HCT116 (cell line): ENCODE results near the gene SUZ12. TPM values are rescaled to one million over a fixed set of nuclear protein-coding genes. Genes with fewer than 3 reads are reported as not detected.

Experiments used
- ATAC-seq: fragments of 200-7000 bp; cut with Tn5 transposase; 2 replicates; pipeline ENCODE4 v1.9.1; 2020; ENCODE audit warnings: mild to moderate bottlenecking, moderate library complexity
- BruUV-seq: library from RNA; stranded (reverse); fragments of 400-500 nt; replicated peaks from 2 replicates; lab custom pipeline; 2021; lab: Mats Ljungman, UMichigan
- CTCF ChIA-PET: fragments of 300-600 bp; sonication (Branson Sonifier 250); formaldehyde crosslinking; loops from one replicate; lab custom pipeline; 2021; ENCODE audit warnings: antibody characterized with exemption; lab: Charles Lee
- POLR2A ChIA-PET: fragments of 300-600, 350-600 bp; sonication (Branson Sonifier 250); formaldehyde crosslinking; loops from one replicate; lab custom pipeline; 2021; ENCODE audit warnings: antibody characterized with exemption; lab: Charles Lee
- RAD21 ChIA-PET, 2 experiments: fragments of 300-600 bp; sonication (Branson Sonifier 250); formaldehyde crosslinking; loops; one replicate each; lab custom pipeline; 2023; ENCODE audit warnings: low total read pairs in 2 of 2; ENCODE audit not compliant: uncharacterized antibody in 2 of 2, unreplicated experiment in 2 of 2, low non-redundant PET in 1 of 2; lab: Charles Lee
- DNase-seq: peaks from one replicate; pipeline ENCODE4 v3.0.0-alpha.2; 2010; ENCODE audit warnings: low read depth, low spot score
- H2AFZ ChIP-seq: fragments of 200-600 bp; shearing (Covaris generic), sonication (generic); 2 replicates; pipeline ENCODE4 v1.6.1; 2017; ENCODE audit warnings: low read depth, mixed run types, mixed read lengths, antibody characterized with exemption, low read length; ENCODE audit not compliant: poor library complexity, severe bottlenecking
- H3K27ac ChIP-seq: 2 replicates; pipeline ENCODE4 v1.5.1; 2012; ENCODE audit warnings: low read depth, low read length
- H3K27me3 ChIP-seq: fragments of 200-600 bp; sonication (generic); 2 replicates; pipeline ENCODE4 v1.6.1; 2016; ENCODE audit warnings: mixed run types, low read length, mixed read lengths; ENCODE audit not compliant: insufficient read depth
- H3K36me3 ChIP-seq, 2 experiments: fragments of 200-500 bp in 1 of 2; fragments of 200-600 bp in 1 of 2; sonication (Bioruptor generic) in 1 of 2; sonication (generic) in 1 of 2; 2 replicates each; pipeline versions ENCODE4 v1.5.1 to v1.6.1; 2014 to 2016; ENCODE audit warnings: low read length in 2 of 2, inconsistent platforms in 1 of 2, mixed read lengths in 1 of 2, mixed run types in 1 of 2; ENCODE audit not compliant: insufficient read depth in 2 of 2, control insufficient read depth in 1 of 2
- H3K4me1 ChIP-seq, 2 experiments: fragments of 200-600 bp in 1 of 2; sonication (generic) in 1 of 2; 2 replicates each; pipeline versions ENCODE4 v1.5.1 to v1.6.1; 2012 to 2017; ENCODE audit warnings: low read length in 2 of 2, inconsistent platforms in 1 of 2, mild to moderate bottlenecking in 1 of 2, mixed read lengths in 1 of 2, mixed run types in 1 of 2, moderate library complexity in 1 of 2; ENCODE audit not compliant: insufficient read depth in 2 of 2, control insufficient read depth in 1 of 2
- H3K4me2 ChIP-seq: fragments of 200-600 bp; sonication (generic); 2 replicates; pipeline ENCODE4 v1.6.1; 2017; ENCODE audit warnings: mixed run types, low read length, mixed read lengths
- H3K4me3 ChIP-seq, 2 experiments: fragments of 200-600 bp in 1 of 2; sonication (generic) in 1 of 2; replicated peaks in 1 of 2; 2 replicates each; pipeline ENCODE4 v1.5.1; 2011 to 2016; ENCODE audit warnings: low read length in 2 of 2, control low read depth in 1 of 2, low read depth in 1 of 2, mild to moderate bottlenecking in 1 of 2, mixed read lengths in 1 of 2, mixed run types in 1 of 2
- H3K79me2 ChIP-seq: fragments of 200-600 bp; sonication (generic); 2 replicates; pipeline ENCODE4 v1.6.1; 2017; ENCODE audit warnings: mild to moderate bottlenecking, mixed run types, low read length, moderate library complexity, mixed read lengths; ENCODE audit not compliant: insufficient read depth
- H3K9ac ChIP-seq: fragments of 200-600 bp; sonication (generic); 2 replicates; pipeline ENCODE4 v1.6.1; 2016; ENCODE audit warnings: low read length, mixed read lengths
- H3K9me2 ChIP-seq: fragments of 200-600 bp; sonication (generic), shearing (Covaris generic); 2 replicates; pipeline ENCODE4 v1.6.1; 2017; ENCODE audit warnings: mixed run types, mild to moderate bottlenecking, moderate library complexity; ENCODE audit not compliant: insufficient read depth
- H3K9me3 ChIP-seq, 2 experiments: fragments of 200-500 bp in 1 of 2; fragments of 200-600 bp in 1 of 2; sonication (Bioruptor generic) in 1 of 2; sonication (generic) in 1 of 2; 2 replicates each; pipeline ENCODE4 v1.6.1; 2014 to 2017; ENCODE audit warnings: low read length in 2 of 2, mixed read lengths in 2 of 2, inconsistent platforms in 1 of 2, low read depth in 1 of 2, mild to moderate bottlenecking in 1 of 2, mixed run types in 1 of 2, moderate library complexity in 1 of 2; ENCODE audit not compliant: control insufficient read depth in 1 of 2, insufficient read depth in 1 of 2
- H4K20me1 ChIP-seq: fragments of 200-600 bp; sonication (generic), shearing (Covaris generic); 2 replicates; pipeline ENCODE4 v1.6.1; 2017; ENCODE audit warnings: mixed run types, mild to moderate bottlenecking, moderate library complexity; ENCODE audit not compliant: insufficient read depth
- CBX3 ChIP-seq: IDR thresholded peaks from 2 replicates; pipeline ENCODE4 v1.6.1; 2012; ENCODE audit warnings: low read depth
- CTCF ChIP-seq, 3 experiments: fragments of 200-600 bp in 1 of 3; sonication (generic) in 1 of 3; IDR thresholded peaks in 2 of 3; conservative IDR thresholded peaks in 1 of 3; 2 replicates each; pipeline ENCODE4 v1.5.1; 2012 to 2017; ENCODE audit warnings: low read depth in 2 of 3, low read length in 2 of 3, antibody characterized with exemption in 1 of 3, borderline replicate concordance in 1 of 3, control low read depth in 1 of 3, mild to moderate bottlenecking in 1 of 3, mixed read lengths in 1 of 3, mixed run types in 1 of 3, moderate library complexity in 1 of 3; ENCODE audit not compliant: insufficient read depth in 1 of 3
- EGR1 ChIP-seq: IDR thresholded peaks from 2 replicates; pipeline ENCODE4 v1.6.1; 2012; ENCODE audit warnings: low read depth
- EZH2phosphoT487 ChIP-seq: fragments of 200-600 bp; IDR thresholded peaks from 2 replicates; pipeline ENCODE4 v1.6.1; 2018; ENCODE audit warnings: antibody characterized with exemption, borderline replicate concordance
- JUND ChIP-seq: IDR thresholded peaks from 2 replicates; pipeline ENCODE4 v1.6.1; 2012
- SIN3A ChIP-seq: IDR thresholded peaks from 2 replicates; pipeline ENCODE4 v1.6.1; 2012; ENCODE audit warnings: low read depth
- SRF ChIP-seq: IDR thresholded peaks from 2 replicates; pipeline ENCODE4 v1.6.1; 2012; ENCODE audit warnings: low read depth
- ZBTB33 ChIP-seq: IDR thresholded peaks from 2 replicates; pipeline ENCODE4 v1.6.1; 2011; ENCODE audit warnings: mild to moderate bottlenecking, low read length, moderate library complexity; ENCODE audit not compliant: insufficient replicate concordance; ENCODE audit errors: extremely low read depth
- ZFX ChIP-seq: fragments of 450-650 bp; IDR thresholded peaks from 2 replicates; pipeline ENCODE4 v1.6.1; 2017
- ZNF274 ChIP-seq: fragments of 200-500 bp; sonication (Bioruptor generic); IDR thresholded peaks from 2 replicates; pipeline ENCODE4 v1.6.1; 2014; ENCODE audit warnings: mild to moderate bottlenecking, low read depth, low read length, inconsistent platforms
- intact Hi-C: fragments of 100-400 bp; cut with micrococcal nuclease; formaldehyde crosslinking; loops from 2 replicates; pipeline ENCODE4 v1.10.0; 2022
- total RNA-seq: library from RNA; stranded (reverse); gene quantifications from one replicate; pipeline ENCODE4 v1.2.1, GENCODE V29; 2021; ENCODE audit not compliant: unreplicated experiment

The SUZ12 gene
- total RNA-seq, 1 experiment from 2014 or later, result 44.9 TPM

- no peaks in the 10 kb centered on the region for H3K9me3 ChIP-seq
- no peaks in the 10 kb centered on the region for H3K9me2 ChIP-seq
- no peaks in the 10 kb centered on the region for H4K20me1 ChIP-seq
- BruUV-seq, result no TSS peak
- H3K9ac ChIP-seq, result no peak overlapping the region
- ChIA-PET RAD21 (no interaction called here), CTCF (no interaction called here), POLR2A (no interaction called here)
- no peaks in the 10 kb centered on the region for H3K4me1 ChIP-seq
- H3K27ac ChIP-seq, result no peak overlapping the region
- H2AFZ ChIP-seq, result no peak overlapping the region
- no peak overlapping the region for H3K4me3 ChIP-seq
- ATAC-seq (no peak), DNase-seq (no peak)
- no peak overlapping the region for H3K4me2 ChIP-seq
- no peak for TF ChIP-seq ZBTB33
- no peak for TF ChIP-seq CBX3
- no peak for TF ChIP-seq SIN3A
- no peak for TF ChIP-seq SRF
- no peak for TF ChIP-seq EZH2phosphoT487
- no peaks in the 10 kb centered on the region for H3K27me3 ChIP-seq
- no peaks in the 10 kb centered on the region for H3K79me2 ChIP-seq
- intact Hi-C loops, result no loop called here
- peaks cover 43 to 64% of the 10 kb centered on the region in 2 experiments for H3K36me3 ChIP-seq
Observed at GRCh38 chr17:31888124-31888523, 48.7 kb upstream of the SUZ12 start.

GRCh38 chr17:31900877-31901276 lies 35.9 kb upstream of the SUZ12 start:
- BruUV-seq, result no TSS peak
- Histone ChIP-seq H3K9ac (peak overlapping the region; percentile 86), H3K36me3 (peaks cover 24 to 27% of the 10 kb centered on the region in 2 experiments), H3K4me3 (peak overlapping the region; percentile 90 to 92), H2AFZ (no peak overlapping the region), H3K27ac (peak overlapping the region; percentile 54), H3K79me2 (peaks cover 48% of the 10 kb centered on the region), H3K9me3 (no peaks in the 10 kb centered on the region), H3K4me2 (peak overlapping the region; percentile 77), H3K27me3 (no peaks in the 10 kb centered on the region), H4K20me1 (no peaks in the 10 kb centered on the region), H3K4me1 (peaks cover 0 to 8% of the 10 kb centered on the region in 2 experiments; a peak in 2 of 4 replicates), H3K9me2 (no peaks in the 10 kb centered on the region)
- ATAC-seq (peak; percentile 14), DNase-seq (no peak)
- ChIA-PET RAD21 (no interaction called here), POLR2A (interaction anchor here (0.9 to 1.2 kb wide), 3 partner anchors 10 to 17 kb away, joined by 3 to 5 read pairs (median 4); no protein-coding TSS in a partner anchor), CTCF (interaction anchor here (1.0 to 1.1 kb wide), 2 partner anchors 11 to 55 kb away, joined by 3 to 14 read pairs; no protein-coding TSS in a partner anchor)
- TF ChIP-seq EGR1, result no peak
- no peak for TF ChIP-seq CBX3
- TF ChIP-seq ZNF274, result no peak
- TF ChIP-seq CTCF (IDR thresholded peaks at IDR 0.05 in 2 of 3, conservative IDR thresholded peaks at IDR 0.05 in 1 of 3; ENCODE audit: borderline replicate concordance in 1 of 3, insufficient read depth in 1 of 3, low read depth in 2 of 3, low read length in 2 of 3), result no peak
- TF ChIP-seq JUND, result no peak
- TF ChIP-seq ZFX, result no peak
- TF ChIP-seq SRF, result no peak
- intact Hi-C loops, result loop anchor here (5.0 kb wide), 1 partner anchor 344 kb away; no protein-coding TSS in a partner anchor
